NCI-H2107 (cell line): ENCODE measurements around the gene TRDMT1.

Experiments used
- DNase-seq: peaks from one replicate; lab custom pipeline; 2025; lab: John Stamatoyannopoulos, UW

Gene TRDMT1

DNA sequence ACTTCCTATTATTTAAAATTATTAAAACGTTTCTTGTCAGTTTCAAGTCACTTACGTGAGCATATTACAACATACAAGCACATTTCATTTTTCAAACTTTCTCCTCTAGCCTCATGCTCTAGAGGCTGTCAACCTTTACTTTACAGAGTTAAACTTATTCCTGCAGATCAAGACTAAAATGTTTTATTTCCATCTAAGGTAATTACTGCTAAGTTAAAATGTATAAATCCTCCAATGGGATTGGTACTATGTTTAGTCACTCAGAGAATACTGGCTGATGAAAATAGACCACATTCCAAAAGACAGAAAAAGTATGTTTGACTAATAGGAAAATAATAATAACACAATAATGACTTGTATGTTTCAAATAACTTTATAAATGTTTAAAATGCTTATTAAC, 8.4 kb upstream of the TRDMT1 start:
- no peak for DNase-seq

DNA sequence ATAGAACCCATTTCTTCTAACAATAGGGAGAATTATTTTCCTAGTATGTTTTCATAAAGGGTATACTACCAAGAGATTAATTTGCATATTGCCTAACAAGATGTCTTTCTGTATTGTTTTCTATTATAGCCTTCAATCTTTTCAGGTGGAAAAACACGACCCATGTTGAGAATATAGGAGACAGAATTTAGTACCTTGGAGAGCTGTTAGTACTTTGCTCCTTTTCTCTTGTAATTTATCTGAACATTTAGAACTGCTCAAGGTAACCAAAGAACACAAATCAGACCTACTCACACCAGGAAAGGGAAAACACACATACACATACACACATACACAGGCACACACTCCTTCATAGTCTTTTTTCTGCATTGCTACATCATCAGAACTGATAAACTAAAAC, 7.8 kb upstream of the TRDMT1 start:
- DNase-seq, result no peak

GRCh38 chr10:17208476-17208875, 7.0 kb upstream of the TRDMT1 start:
- DNase-seq, result no peak

GRCh38 chr10:17206210-17206709, 4.8 kb upstream of the TRDMT1 start:
- no peak for DNase-seq

DNA sequence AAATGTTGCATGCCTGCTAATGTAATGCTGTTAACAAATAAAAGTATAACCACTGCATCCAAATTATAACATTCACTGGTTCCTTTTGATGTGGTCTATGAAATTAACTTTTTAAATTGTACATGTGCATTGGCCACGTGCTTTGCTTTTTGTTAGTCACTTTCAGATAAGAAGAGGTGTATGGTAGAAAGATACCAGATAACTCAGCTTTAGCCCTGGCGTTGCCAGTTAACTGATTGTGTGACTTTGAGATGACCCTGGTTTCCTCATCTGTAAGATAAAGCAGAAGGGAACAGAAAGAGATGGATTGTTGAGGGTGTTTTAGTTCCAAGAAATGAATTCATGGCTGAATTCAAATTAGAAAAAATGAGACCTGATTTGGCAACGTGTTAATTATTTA, 1.9 kb upstream of the TRDMT1 start:
- DNase-seq, result no peak

GRCh38 chr10:17202999-17203398, 1.5 kb upstream of the TRDMT1 start:
- no peak for DNase-seq

- DNase-seq, result no peak
These were observed 1.0 kb upstream of the TRDMT1 start for GRCh38 chr10:17202506-17202905.

DNA sequence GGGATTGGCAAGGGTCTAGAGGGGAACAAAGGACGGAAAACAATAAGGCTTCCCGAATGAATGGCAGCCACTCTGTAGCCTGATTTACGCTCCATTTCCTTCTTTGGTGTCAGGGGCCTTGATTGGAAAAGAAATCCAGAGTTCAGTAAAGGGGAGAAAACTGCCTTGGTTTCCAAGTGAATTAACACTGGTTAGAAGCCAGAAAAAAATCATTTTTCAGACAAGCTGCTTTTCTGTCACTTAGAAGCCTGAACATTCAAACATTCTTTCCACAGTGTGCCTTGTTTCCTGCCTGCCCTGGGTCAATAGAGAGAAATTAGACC, 283 bp upstream of the TRDMT1 start:
- no peak for DNase-seq

DNA sequence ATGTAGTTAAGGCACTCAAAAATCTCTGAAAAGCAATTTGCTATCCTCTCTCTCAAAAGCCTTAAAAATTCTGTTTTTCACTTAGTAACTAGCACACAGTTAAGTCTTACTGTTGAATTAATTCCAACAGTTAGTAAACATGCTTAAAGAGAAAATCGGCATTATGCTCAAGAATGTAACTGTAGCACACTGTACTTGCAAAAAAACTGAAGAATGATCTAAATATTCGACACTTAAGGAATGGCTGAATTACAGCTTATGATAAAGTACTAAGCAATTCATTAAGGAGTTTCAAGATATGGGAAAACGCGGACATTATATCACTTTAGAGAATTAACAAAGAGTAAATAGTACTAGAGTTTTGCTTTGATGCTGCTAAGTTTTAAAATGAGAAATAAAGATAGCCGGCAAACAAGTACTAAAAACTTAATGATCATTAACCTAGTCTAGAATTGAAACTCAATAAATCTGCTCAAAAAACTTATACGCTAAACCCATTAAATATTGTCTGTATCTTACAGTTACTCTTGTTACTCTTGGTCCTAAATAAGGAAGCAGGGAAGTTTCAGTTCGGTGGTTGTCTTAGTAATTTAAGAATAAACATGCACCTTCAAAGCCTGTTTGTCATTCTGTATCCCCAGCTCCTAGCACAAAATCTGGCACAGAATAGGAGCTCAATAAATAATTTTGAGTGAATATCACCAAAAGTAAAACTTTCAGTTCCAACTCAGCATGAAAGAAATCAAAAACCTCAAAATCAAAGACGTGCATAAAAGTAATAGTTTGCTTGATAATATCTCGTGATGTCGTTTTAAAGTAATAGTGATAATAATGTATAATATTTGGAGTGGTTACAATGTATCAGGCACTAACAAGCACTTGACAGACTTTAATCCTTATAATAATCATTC, 1.2 kb downstream of the TRDMT1 start:
- DNase-seq, result no peak

DNA sequence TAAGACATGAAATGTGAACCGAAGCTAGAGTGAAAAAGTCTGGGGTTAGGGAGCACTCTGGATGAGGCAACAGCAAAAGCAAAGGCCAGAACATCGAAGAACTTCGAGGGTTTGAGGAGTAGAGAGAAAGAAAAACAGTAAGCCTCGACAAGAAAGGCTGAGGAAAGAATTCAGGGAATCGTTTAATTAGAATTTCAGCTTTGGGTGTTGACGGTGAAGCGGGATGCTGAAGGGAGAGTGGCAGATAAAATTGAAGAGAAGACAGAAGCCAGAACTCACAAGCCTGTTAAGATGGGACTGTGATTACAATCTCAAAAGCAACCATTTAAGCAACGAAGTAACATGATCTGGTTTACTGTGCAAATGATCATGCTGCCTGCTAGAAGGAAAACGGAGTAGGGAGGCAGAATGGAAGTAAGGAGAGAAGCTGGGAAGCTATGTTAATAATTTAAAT, 2.1 kb downstream of the TRDMT1 start:
- no peak for DNase-seq

DNA sequence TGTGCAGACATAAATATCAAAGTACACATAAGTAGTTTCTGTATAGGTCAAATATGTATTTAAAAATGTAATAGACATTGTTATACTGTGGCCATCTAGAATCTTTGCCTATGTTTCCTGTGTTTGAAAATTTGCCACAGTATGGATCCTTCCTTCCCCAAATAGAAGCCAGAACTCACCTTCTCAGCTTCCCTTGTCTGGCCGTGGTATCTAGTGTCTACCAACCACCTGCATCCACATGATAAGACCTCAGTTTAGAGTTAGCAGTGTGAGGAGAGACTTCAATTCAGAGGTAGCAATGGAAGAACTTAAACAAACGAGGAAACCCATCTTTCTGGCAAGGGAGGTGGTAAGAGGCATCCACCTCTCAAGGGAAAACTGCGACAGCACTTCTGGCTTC, 4.9 kb downstream of the TRDMT1 start:
- DNase-seq, result no peak

DNA sequence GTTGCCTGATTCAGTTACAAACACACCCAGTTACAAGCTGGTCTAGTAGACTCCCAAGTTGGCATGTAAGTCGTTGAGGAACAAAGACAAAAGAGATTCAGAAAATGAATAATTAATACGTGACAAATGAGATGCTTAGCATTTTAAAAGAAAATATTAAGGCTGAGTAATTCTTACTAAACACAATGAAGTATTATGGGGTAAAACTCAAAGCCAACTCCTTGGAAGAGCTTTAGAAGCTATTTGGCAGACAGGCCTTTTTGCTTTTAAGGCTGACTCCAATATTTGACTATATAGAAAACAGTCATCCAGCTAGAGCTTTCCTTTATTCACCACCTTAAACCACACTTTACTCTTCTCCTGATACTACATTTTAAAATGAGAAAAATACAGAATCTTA, 5.4 kb downstream of the TRDMT1 start:
- DNase-seq, result no peak

GRCh38 chr10:17195083-17195482, 6.4 kb downstream of the TRDMT1 start:
- DNase-seq, result no peak

- DNase-seq, result no peak
These were observed 10.9 kb downstream of the TRDMT1 start for GRCh38 chr10:17190602-17191001.

DNA sequence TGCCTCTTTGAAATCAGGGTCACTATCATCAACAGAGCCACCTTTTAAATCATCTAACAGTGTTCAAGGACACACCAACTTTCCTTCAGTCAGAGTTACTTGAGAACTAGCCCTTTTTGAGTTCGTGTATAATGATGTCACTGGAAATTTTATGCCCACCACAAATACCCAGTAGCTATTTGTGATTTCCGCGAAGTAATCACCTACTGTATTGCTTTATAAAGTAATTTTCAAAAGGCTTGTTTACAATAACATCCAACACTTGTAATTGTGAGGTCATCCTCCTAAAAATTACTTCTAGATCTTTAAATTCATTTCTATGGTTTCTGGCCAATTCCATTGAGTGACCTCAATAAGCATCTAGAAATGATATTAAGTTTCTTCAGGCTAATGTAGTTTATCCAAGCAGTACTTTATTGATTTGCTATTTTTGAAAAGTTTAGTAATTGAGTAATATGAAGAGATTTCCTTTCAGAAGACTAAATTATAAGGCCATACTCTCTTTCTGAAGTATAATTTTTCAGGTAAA, 12.8 kb downstream of the TRDMT1 start:
- DNase-seq, result no peak

GRCh38 chr10:17185873-17186272, 15.6 kb downstream of the TRDMT1 start:
- no peak for DNase-seq

DNA sequence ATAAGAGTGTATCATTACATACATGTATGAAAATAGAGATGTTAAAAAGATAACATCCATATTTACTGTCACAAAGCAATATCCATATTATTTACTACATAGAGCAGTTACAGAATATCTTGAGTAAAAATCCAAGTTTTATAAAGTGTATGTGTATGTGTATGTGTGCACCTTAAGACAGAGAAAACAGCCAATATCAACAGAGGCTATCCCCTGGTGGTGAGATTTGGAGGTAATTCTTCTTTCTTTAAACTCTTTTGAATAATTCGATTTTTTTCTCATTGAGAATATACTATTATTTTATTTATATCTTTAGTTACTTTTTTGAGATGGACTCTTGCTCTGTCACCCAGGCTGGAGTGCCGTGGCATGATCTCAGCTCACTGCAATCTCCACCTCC, 18.4 kb downstream of the TRDMT1 start:
- DNase-seq, result no peak

- DNase-seq, result no peak
These were observed 19.7 kb downstream of the TRDMT1 start for GRCh38 chr10:17181751-17182150.

- no peak for DNase-seq
These were observed 20.4 kb downstream of the TRDMT1 start for GRCh38 chr10:17181110-17181509.

DNA sequence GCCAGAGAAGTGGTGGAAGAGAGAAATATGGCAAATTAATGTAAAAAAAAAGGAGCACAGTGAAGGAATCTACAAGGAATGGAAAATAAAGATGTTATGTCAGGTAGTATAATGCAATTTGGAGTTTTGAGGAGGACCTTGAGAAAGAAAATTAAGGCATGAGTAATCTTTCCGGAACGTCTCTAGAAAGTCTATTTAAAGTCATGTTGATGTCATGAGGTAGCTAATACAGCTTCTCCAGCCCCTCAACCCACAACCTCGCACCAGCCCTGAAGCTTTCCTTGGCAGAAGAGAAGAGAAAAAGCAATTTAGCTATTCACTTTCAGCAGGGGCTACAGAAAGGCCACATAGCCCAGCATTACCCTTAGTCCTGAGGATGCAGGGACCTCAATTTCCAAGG, 22.5 kb downstream of the TRDMT1 start:
- DNase-seq, result no peak

DNA sequence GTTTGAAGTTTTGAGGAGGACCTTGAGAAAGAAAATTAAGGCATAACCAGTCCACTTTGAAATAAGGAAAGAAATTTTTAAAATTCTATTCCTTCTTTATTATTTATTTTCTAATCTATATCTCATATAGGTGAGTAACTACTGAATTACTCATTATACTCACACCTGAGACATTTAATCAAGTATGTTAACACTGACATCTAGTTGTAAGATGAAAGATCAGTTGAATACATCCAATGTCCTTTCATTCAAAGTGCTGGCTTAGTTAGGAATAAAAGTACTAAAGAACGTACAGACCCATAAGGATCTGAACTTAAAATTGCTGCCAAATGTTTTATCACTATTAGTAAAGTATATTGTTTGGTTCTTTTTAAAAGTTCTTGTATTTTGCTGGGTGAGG, 23.5 kb downstream of the TRDMT1 start:
- DNase-seq, result no peak

DNA sequence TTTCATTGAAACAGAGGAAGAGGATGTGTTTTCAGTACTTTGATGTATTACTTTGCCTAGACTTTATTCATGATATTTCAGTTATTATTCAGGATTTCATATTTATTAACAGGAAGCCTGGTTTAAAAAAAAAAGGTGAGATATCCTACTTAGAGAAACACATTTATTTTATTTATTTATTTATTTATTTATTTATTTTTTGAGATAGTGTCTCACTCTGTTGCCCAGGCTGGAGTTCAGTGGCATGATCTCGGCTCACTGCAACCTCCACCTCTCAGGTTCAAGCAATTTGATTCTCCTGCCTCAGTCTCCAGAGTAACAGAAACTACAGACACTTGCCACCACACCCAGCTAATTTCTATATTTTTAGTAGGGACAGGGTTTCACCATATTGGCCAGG, 24.5 kb downstream of the TRDMT1 start:
- no peak for DNase-seq

DNA sequence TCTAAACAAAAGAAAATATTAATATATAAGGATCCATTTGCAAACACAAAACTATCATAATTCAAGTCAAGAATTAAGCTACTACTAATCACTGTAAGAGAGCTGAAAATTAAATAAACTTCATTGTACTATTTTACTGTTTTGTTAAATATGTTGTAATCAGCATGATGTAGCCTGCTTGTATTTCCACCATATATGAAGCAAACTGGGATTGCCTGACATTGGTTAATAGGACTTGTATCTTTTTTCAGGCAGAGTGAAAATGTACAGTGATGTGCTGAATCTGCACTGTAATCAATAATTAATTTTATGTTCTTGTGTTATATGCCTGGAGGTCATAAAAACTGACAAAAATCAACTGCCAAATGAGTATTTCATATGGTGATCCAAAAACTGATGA, 25.4 kb downstream of the TRDMT1 start:
- DNase-seq, result no peak

GRCh38 chr10:17175551-17175950, 25.9 kb downstream of the TRDMT1 start:
- no peak for DNase-seq
